Type B pancreatic cell (in vitro differentiated cells): Measurements from ENCODE around the gene CTNNBIP1. TPM values are rescaled to one million over a fixed set of nuclear protein-coding genes. Genes with fewer than 3 reads are reported as not detected.

ENCODE experiments used
- DNase-seq: peaks from one replicate; pipeline ENCODE4 v3.0.0; 2021; ENCODE audit warnings: mixed read lengths; ENCODE audit not compliant: unreplicated experiment; ENCODE audit errors: extremely low spot score
- H3K27ac Mint-ChIP-seq: 2 replicates; pipeline ENCODE4 v1.8.0; 2021; ENCODE audit warnings: mild to moderate bottlenecking, mixed read lengths
- H3K27me3 Mint-ChIP-seq: 2 replicates; pipeline ENCODE4 v1.8.0; 2021; ENCODE audit warnings: mixed read lengths
- H3K36me3 Mint-ChIP-seq: 2 replicates; pipeline ENCODE4 v1.8.0; 2021; ENCODE audit warnings: mixed read lengths
- H3K4me1 Mint-ChIP-seq: one replicate; pipeline ENCODE4 v1.8.0; 2021; ENCODE audit warnings: mixed read lengths; ENCODE audit not compliant: unreplicated experiment
- H3K4me3 Mint-ChIP-seq: 2 replicates; pipeline ENCODE4 v1.8.0; 2021; ENCODE audit warnings: mild to moderate bottlenecking, mixed read lengths
- H3K9me3 Mint-ChIP-seq: 2 replicates; pipeline ENCODE4 v1.8.0; 2021; ENCODE audit warnings: mixed read lengths
- total RNA-seq: library from RNA; stranded (reverse); gene quantifications from 2 replicates; pipeline ENCODE4 v1.2.1, GENCODE V29; 2021; ENCODE audit warnings: low replicate concordance
- TF ChIP-seq, protein P1 (sequence below): fragments of 200-600 bp; sonication (generic); conservative IDR thresholded peaks from 2 replicates; pipeline ENCODE4 v1.5.0; 2021; ENCODE audit warnings: antibody characterized with exemption, mild to moderate bottlenecking

The CTNNBIP1 gene
- total RNA-seq, 1 donor from 2014 or later: 54.1 TPM

DNA sequence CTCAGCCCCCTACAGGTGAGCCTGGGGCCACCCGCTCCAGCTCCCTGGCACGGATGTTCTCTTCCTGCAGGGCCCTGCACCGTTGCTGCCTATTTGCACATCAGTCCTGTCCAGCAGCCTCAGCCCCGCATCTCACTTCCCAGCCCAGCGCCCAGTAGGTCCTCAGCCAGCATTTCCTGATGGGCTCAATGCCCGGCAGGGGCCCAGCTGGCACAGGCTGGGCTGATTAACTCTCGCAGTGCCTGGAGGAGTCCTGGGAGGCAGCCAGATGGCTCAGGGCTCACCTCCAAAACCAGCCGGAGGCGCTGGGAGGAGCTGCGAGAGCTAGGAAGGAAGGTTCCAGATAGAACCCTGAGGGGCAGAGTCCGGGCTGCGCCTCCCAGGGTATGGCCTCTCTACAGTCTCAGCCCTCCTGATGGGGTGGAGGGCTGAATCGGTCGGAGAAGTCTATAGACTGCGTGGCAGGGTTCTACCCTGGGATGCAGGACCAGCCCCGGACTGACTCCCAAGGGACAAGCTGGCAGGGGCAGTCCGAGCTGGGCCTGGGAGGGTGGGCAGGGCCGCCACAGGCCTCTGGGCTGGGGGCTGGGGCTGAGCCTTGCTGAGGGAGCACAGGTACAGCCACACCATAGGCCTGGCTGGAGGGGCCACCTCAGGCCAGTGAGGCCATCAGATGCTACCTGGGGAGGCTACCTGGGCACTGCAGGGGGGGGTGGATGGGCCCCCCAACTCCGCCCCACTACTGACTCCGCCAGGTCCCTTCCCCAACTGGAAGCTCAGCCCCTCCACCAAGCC is 67.1 kb downstream of the CTNNBIP1 start:
- Mint-ChIP-seq H3K4me1 (peaks cover 19% of the 10 kb centered on the region), H3K27me3 (no peaks in the 10 kb centered on the region), H3K36me3 (no peaks in the 10 kb centered on the region), H3K4me3 (no peak overlapping the region), H3K9me3 (no peaks in the 10 kb centered on the region), H3K27ac (no peak overlapping the region)
- no peak for DNase-seq
- TF ChIP-seq, protein P1, sequence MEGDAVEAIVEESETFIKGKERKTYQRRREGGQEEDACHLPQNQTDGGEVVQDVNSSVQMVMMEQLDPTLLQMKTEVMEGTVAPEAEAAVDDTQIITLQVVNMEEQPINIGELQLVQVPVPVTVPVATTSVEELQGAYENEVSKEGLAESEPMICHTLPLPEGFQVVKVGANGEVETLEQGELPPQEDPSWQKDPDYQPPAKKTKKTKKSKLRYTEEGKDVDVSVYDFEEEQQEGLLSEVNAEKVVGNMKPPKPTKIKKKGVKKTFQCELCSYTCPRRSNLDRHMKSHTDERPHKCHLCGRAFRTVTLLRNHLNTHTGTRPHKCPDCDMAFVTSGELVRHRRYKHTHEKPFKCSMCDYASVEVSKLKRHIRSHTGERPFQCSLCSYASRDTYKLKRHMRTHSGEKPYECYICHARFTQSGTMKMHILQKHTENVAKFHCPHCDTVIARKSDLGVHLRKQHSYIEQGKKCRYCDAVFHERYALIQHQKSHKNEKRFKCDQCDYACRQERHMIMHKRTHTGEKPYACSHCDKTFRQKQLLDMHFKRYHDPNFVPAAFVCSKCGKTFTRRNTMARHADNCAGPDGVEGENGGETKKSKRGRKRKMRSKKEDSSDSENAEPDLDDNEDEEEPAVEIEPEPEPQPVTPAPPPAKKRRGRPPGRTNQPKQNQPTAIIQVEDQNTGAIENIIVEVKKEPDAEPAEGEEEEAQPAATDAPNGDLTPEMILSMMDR: no peak

GRCh38 chr1:9842073-9842711 is 67.9 kb downstream of the CTNNBIP1 start:
- no peak overlapping the region for H3K4me3 Mint-ChIP-seq
- H3K36me3 Mint-ChIP-seq: no peaks in the 10 kb centered on the region
- no peaks in the 10 kb centered on the region for H3K27me3 Mint-ChIP-seq
- TF ChIP-seq, protein P1: no peak
- no peak overlapping the region for H3K27ac Mint-ChIP-seq
- no peaks in the 10 kb centered on the region for H3K9me3 Mint-ChIP-seq
- peaks cover 11% of the 10 kb centered on the region for H3K4me1 Mint-ChIP-seq
- DNase-seq: no peak

- Mint-ChIP-seq H3K4me3 (no peak overlapping the region), H3K4me1 (peaks cover 6% of the 10 kb centered on the region), H3K27ac (no peak overlapping the region), H3K27me3 (no peaks in the 10 kb centered on the region), H3K9me3 (no peaks in the 10 kb centered on the region), H3K36me3 (no peaks in the 10 kb centered on the region)
- TF ChIP-seq, protein P1: no peak
- no peak for DNase-seq
These were observed 68.6 kb downstream of the CTNNBIP1 start for GRCh38 chr1:9841460-9841859.

GRCh38 chr1:9840176-9840575 is 69.9 kb downstream of the CTNNBIP1 start:
- TF ChIP-seq, protein P1: no peak
- Mint-ChIP-seq H3K36me3 (no peaks in the 10 kb centered on the region), H3K4me1 (peaks cover 8% of the 10 kb centered on the region), H3K27ac (no peak overlapping the region), H3K27me3 (peaks cover 4% of the 10 kb centered on the region), H3K4me3 (no peak overlapping the region), H3K9me3 (no peaks in the 10 kb centered on the region)
- DNase-seq: no peak

- H3K9me3 Mint-ChIP-seq: no peaks in the 10 kb centered on the region
- H3K4me3 Mint-ChIP-seq: no peak overlapping the region
- H3K4me1 Mint-ChIP-seq: peaks cover 9% of the 10 kb centered on the region
- peaks cover 4% of the 10 kb centered on the region for H3K27me3 Mint-ChIP-seq
- no peak overlapping the region for H3K27ac Mint-ChIP-seq
- no peaks in the 10 kb centered on the region for H3K36me3 Mint-ChIP-seq
- TF ChIP-seq, protein P1: no peak
- no peak for DNase-seq
These were observed 71.1 kb downstream of the CTNNBIP1 start for GRCh38 chr1:9838946-9839345.
